ENCODE measurements around the gene PTK7.

DNA sequence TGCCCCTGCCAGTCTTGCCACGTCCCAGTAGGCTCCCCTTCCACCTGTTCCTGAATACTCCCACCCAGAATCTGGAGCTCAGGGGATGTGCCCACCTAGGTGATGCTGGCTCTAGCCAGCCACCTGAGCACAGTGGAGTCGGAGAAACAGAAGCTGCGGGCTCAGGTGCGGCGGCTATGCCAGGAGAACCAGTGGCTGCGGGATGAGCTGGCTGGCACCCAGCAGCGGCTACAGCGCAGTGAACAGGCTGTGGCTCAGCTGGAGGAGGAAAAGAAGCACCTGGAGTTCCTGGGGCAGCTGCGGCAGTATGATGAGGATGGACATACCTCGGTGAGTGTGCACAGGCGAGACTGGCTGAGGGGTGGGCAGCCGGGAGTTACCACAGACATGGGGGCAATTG lies 13.3 kb upstream of the PTK7 start:
- TF ChIP-seq, protein P1, sequence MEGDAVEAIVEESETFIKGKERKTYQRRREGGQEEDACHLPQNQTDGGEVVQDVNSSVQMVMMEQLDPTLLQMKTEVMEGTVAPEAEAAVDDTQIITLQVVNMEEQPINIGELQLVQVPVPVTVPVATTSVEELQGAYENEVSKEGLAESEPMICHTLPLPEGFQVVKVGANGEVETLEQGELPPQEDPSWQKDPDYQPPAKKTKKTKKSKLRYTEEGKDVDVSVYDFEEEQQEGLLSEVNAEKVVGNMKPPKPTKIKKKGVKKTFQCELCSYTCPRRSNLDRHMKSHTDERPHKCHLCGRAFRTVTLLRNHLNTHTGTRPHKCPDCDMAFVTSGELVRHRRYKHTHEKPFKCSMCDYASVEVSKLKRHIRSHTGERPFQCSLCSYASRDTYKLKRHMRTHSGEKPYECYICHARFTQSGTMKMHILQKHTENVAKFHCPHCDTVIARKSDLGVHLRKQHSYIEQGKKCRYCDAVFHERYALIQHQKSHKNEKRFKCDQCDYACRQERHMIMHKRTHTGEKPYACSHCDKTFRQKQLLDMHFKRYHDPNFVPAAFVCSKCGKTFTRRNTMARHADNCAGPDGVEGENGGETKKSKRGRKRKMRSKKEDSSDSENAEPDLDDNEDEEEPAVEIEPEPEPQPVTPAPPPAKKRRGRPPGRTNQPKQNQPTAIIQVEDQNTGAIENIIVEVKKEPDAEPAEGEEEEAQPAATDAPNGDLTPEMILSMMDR (IDR thresholded peaks at IDR 0.05): no peak
- no peak for TF ChIP-seq POLR2A (IDR thresholded peaks at IDR 0.05)
